ENCODE data around the gene RALB.

- TF ChIP-seq CTCF (IDR thresholded peaks at IDR 0.05) = no peak
- no peak for TF ChIP-seq POLR2AphosphoS5 (IDR thresholded peaks at IDR 0.05)
- TF ChIP-seq POLR2A (IDR thresholded peaks at IDR 0.05) = no peak
Measured at GRCh38 chr2:120301284-120301683, 48.6 kb downstream of the RALB start.
